Kidney capillary endothelial cell (primary cell): Measurements from ENCODE around the gene TMEM245.
"Not testable (repeated sequence)": the region's sequence is repeated elsewhere in the genome, so short reads cannot be mapped to it uniquely, and the experiment has no call there.

Experiments
- DNase-seq: peaks from one replicate; pipeline ENCODE4 v3.0.0-alpha.2; 2018; ENCODE audit warnings: low spot score

The TMEM245 gene

GRCh38 chr9:109062543-109062942 is 57.2 kb downstream of the TMEM245 start:
- no peak for DNase-seq

- DNase-seq: no peak
Observed at GRCh38 chr9:109060191-109060590, 59.6 kb downstream of the TMEM245 start.

GRCh38 chr9:109053121-109053520 is 66.6 kb downstream of the TMEM245 start:
- not testable (repeated sequence) for DNase-seq

GRCh38 chr9:109052416-109052815 is 67.3 kb downstream of the TMEM245 start:
- no peak for DNase-seq

GRCh38 chr9:109051733-109052132 is 68.0 kb downstream of the TMEM245 start:
- no peak for DNase-seq

- DNase-seq: no peak
Observed at GRCh38 chr9:109050444-109050843, 69.3 kb downstream of the TMEM245 start.

GRCh38 chr9:109048822-109049221 is 70.9 kb downstream of the TMEM245 start:
- DNase-seq: no peak

- DNase-seq: no peak
Observed at GRCh38 chr9:109047259-109047658, 72.5 kb downstream of the TMEM245 start.

- DNase-seq: no peak
Observed at GRCh38 chr9:109046346-109046745, 73.4 kb downstream of the TMEM245 start.

- no peak for DNase-seq
Observed at GRCh38 chr9:109043578-109043977, 76.2 kb downstream of the TMEM245 start.

- DNase-seq: no peak
Observed at GRCh38 chr9:109040571-109040970, 79.2 kb downstream of the TMEM245 start.

- DNase-seq: no peak
Observed at GRCh38 chr9:109039539-109039938, 80.2 kb downstream of the TMEM245 start.

- no peak for DNase-seq
Observed at GRCh38 chr9:109037946-109038715, 81.6 kb downstream of the TMEM245 start.

- no peak for DNase-seq
Observed at GRCh38 chr9:109036744-109037680, 82.7 kb downstream of the TMEM245 start.

- peak; percentile 76 for DNase-seq
Observed at GRCh38 chr9:109035684-109036423, 83.9 kb downstream of the TMEM245 start.

- DNase-seq: no peak
Observed at GRCh38 chr9:109033941-109034700, 85.6 kb downstream of the TMEM245 start.

GRCh38 chr9:109031241-109031640 is 88.5 kb downstream of the TMEM245 start:
- DNase-seq: no peak

GRCh38 chr9:109030426-109030825 is 89.3 kb downstream of the TMEM245 start:
- DNase-seq: no peak

GRCh38 chr9:109028457-109028856 is 91.3 kb downstream of the TMEM245 start:
- DNase-seq: no peak

- DNase-seq: no peak
Observed at GRCh38 chr9:109027176-109027575, 92.6 kb downstream of the TMEM245 start.

- no peak for DNase-seq
Observed at GRCh38 chr9:109026306-109026705, 93.4 kb downstream of the TMEM245 start.

- no peak for DNase-seq
Observed at GRCh38 chr9:109022873-109023272, 96.9 kb downstream of the TMEM245 start.
